Thoracic aorta (tissue), 2 donors: ENCODE data around the gene PITPNC1. TPM values are rescaled to one million over a fixed set of nuclear protein-coding genes. Genes with fewer than 3 reads are reported as not detected.

Experiments used
- ATAC-seq: fragments of 150-250 bp; one replicate; pipeline ENCODE4 v1.8.0; 2017; ENCODE audit warnings: low read depth; ENCODE audit not compliant: insufficient number of reproducible peaks, low FRiP score
- DNase-seq: peaks from one replicate; pipeline ENCODE4 v3.0.0-alpha.2; 2020; ENCODE audit warnings: low spot score
- H3K27ac ChIP-seq, 2 donors: fragments of 200-600 bp; sonication (generic); 1 replicate in 1 of 2; 2 replicates in 1 of 2; pipeline ENCODE4 v1.5.1; 2016; ENCODE audit warnings: mild to moderate bottlenecking in 2 of 2, moderate library complexity in 2 of 2
- H3K27me3 ChIP-seq: fragments of 200-600 bp; sonication (generic); replicated peaks from 2 replicates; pipeline ENCODE4 v1.6.0; 2016; ENCODE audit warnings: mild to moderate bottlenecking; ENCODE audit not compliant: insufficient read depth
- H3K36me3 ChIP-seq: fragments of 200-600 bp; sonication (generic); one replicate; pipeline ENCODE4 v1.5.1; 2016
- H3K4me1 ChIP-seq, 2 donors: fragments of 200-600 bp; sonication (generic); 1 replicate in 1 of 2; 2 replicates in 1 of 2; pipeline versions ENCODE4 v1.5.1 to v1.6.0; 2016; ENCODE audit warnings: low read depth in 2 of 2, mild to moderate bottlenecking in 1 of 2; ENCODE audit not compliant: control insufficient read depth in 1 of 2
- H3K4me3 ChIP-seq: fragments of 200-600 bp; sonication (generic); 2 replicates; pipeline ENCODE4 v1.5.1; 2016; ENCODE audit warnings: mild to moderate bottlenecking
- H3K9me3 ChIP-seq: fragments of 200-600 bp; sonication (generic); 2 replicates; pipeline ENCODE4 v1.5.1; 2016
- total RNA-seq, 2 donors: library from RNA; depleted of rRNA; stranded (reverse); fragments of >200 nt; gene quantifications; one replicate each; pipeline versions ENCODE4 v1.1.0 to v1.2.3, GENCODE V29; 2016
- TF ChIP-seq, protein P1 (sequence below): fragments of 200-600 bp; sonication (generic); IDR thresholded peaks from one replicate; pipeline ENCODE4 v1.5.1; 2019; ENCODE audit warnings: antibody characterized with exemption

PITPNC1 gene
- total RNA-seq, 2 donors from 2014 or later, result 8.4 to 28.8 TPM

DNA sequence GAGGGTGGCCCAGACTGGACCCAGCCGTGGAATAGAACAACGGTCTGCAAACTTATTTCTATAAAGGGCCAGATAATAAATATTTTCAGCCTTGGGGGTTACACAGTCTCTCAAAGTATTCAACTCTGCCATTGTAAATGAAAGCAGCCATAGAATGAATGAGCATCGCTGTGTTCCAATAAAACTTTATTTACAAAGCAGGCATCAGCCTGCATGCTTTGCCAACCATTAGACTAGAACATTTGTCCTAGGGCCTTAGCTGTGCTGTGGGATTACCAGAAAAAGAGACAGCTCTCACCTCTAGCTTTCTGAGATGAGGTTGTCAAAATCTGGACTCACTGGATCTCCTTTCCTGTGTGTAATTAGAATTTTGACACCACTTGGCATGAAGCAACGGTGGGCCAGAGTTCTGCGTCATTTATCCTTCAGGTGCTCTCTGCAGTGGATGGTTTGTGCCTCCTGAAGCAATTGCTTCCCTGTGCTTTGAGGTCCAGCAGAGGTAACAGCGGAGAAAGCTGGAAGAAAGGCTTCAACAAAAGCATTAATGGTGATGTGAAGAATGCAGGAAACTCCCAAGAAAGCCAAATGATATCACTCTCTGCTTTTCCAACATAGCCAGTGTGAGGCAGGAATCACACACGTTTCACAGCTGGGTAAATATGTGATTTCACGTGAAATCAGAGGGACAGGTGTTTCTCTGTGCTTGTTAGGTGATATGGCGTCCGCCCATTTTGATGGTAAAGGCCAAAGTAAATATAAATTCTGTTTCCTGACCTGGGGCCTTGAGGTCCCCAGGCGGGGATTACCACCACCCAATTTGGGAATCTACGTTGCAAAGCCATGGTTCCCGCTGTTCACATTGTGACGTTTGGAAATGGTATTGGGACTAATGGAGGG, 148.4 kb downstream of the PITPNC1 start:
- TF ChIP-seq, protein P1, sequence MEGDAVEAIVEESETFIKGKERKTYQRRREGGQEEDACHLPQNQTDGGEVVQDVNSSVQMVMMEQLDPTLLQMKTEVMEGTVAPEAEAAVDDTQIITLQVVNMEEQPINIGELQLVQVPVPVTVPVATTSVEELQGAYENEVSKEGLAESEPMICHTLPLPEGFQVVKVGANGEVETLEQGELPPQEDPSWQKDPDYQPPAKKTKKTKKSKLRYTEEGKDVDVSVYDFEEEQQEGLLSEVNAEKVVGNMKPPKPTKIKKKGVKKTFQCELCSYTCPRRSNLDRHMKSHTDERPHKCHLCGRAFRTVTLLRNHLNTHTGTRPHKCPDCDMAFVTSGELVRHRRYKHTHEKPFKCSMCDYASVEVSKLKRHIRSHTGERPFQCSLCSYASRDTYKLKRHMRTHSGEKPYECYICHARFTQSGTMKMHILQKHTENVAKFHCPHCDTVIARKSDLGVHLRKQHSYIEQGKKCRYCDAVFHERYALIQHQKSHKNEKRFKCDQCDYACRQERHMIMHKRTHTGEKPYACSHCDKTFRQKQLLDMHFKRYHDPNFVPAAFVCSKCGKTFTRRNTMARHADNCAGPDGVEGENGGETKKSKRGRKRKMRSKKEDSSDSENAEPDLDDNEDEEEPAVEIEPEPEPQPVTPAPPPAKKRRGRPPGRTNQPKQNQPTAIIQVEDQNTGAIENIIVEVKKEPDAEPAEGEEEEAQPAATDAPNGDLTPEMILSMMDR, result no peak
- no peak for ATAC-seq
- H3K27me3 ChIP-seq, result no peaks in the 10 kb centered on the region
- H3K4me1 ChIP-seq, result peaks cover 0 to 12% of the 10 kb centered on the region in 2 donors
- no peaks in the 10 kb centered on the region for H3K36me3 ChIP-seq
- no peak for DNase-seq
- H3K27ac ChIP-seq, result no peak overlapping the region
- no peaks in the 10 kb centered on the region for H3K9me3 ChIP-seq
- H3K4me3 ChIP-seq, result no peak overlapping the region

DNA sequence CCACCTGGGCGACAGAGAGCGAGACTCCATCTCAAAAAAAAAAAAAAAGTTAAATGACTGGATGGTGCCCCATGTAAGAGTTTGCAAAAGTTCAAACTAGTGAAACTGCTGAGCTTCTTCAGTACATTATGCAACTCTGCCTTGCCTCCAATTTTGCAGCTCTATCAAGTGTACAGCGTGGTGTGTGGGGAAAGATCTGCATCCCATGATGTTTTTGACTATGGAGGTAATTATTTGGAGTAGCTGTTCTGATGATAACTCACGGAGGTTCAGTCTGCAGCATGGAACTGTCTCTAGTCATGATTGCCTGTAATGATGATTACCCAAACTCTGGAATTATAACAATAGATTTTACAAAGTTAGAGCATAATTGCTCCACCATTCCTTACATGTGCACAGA, 149.6 kb downstream of the PITPNC1 start:
- Histone ChIP-seq H3K9me3 (no peaks in the 10 kb centered on the region), H3K27ac (no peak overlapping the region), H3K27me3 (no peaks in the 10 kb centered on the region), H3K4me3 (no peak overlapping the region), H3K4me1 (peaks cover 0 to 12% of the 10 kb centered on the region in 2 donors), H3K36me3 (no peaks in the 10 kb centered on the region)
- no peak for DNase-seq
- TF ChIP-seq, protein P1, result no peak
- no peak for ATAC-seq

DNA sequence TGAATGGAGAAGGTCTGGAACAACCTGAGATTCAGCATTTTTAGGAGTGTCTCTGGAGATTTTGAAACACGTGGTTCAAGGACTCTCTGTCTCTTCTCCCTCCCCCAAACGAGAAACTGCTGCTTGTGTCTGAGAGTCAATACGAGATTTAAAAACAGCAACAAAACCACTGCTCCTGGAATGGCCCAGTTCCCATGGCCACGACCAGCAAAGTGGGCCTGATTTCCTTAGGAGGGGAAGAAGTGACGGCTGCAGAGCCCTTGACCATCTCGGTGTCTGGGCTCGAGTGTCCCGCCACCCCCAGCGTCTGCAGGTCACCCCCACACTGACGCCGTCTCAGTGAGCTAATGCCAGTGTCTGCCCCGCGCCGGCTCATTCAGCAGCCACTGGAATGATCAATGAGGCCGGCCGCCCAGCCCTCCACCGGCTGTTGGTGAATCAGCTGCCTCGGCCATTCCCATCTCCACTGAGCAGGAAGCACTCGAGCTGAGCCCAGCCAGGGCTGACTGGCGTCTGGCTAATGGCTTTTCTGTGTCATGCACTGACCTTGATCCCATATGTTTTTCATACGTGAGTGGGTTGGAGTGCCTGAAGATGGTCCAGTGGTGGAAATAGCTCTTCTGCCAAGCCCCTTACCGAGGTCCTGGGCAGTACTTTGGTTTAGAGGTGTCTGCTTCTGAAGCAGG, 151.8 kb downstream of the PITPNC1 start:
- ATAC-seq (no peak), DNase-seq (peak; percentile 47)
- Histone ChIP-seq H3K9me3 (no peaks in the 10 kb centered on the region), H3K27ac (peak overlapping the region in 1 of 2 donors; percentile 8), H3K4me1 (peaks cover 0 to 12% of the 10 kb centered on the region in 2 donors), H3K36me3 (no peaks in the 10 kb centered on the region), H3K4me3 (peak overlapping the region; percentile 61), H3K27me3 (no peaks in the 10 kb centered on the region)
- TF ChIP-seq, protein P1, result no peak

DNA sequence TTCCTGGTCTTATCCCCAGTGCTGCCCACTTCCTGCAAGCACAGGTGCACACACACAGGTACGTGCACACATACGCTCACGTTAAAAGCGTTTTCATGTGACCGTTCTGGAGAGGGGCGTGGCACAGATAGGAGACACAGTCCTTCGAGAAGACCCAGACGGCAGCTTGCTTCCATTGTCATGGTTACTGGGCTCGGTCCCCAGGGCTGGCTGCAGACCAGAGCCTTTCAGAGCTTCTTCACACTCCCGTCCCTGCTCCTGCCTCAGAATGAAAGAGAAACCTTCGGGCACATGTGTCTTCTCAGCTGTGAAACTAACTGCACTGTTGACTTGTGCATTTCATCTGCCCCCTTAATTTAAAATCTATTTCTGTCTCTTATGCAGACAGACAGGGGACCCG, 154.2 kb downstream of the PITPNC1 start:
- TF ChIP-seq, protein P1, result no peak
- ATAC-seq, result no peak

DNA sequence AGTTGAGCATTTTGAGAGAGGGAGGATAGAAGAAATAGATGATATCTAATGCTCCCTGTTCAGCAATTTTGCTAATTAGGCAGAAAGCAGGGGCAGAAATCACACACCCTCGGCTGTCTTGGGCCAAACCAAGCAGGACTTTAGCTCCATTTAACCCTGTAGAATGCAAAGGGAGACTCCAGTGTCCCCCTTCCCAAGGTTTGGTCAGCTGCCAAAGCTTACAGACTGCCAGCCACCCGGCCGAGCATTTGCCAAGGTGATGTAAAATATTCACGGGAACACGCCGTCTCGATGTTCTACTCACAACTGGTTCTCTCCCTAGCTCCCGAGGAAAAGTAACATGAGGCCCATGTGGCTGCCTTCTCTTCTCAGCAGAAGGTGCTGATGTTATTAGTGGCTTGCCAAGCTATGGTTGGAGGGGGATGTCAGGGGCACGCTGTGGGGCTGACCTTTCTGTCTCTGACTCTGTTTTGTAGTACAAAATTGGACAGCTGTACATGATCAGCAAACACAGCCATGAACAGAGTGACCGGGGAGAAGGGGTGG, 155.3 kb downstream of the PITPNC1 start:
- Histone ChIP-seq H3K27me3 (no peaks in the 10 kb centered on the region), H3K9me3 (no peaks in the 10 kb centered on the region), H3K4me3 (no peak overlapping the region), H3K4me1 (peaks cover 0 to 12% of the 10 kb centered on the region in 2 donors), H3K36me3 (no peaks in the 10 kb centered on the region), H3K27ac (no peak overlapping the region)
- TF ChIP-seq, protein P1, result no peak
- DNase-seq (no peak), ATAC-seq (no peak)

More for the DNA sequence above, 154.2 kb downstream of the PITPNC1 start:
- Histone ChIP-seq H3K9me3 (no peaks in the 10 kb centered on the region), H3K4me3 (no peak overlapping the region), H3K27me3 (no peaks in the 10 kb centered on the region), H3K27ac (no peak overlapping the region), H3K4me1 (peaks cover 0 to 12% of the 10 kb centered on the region in 2 donors), H3K36me3 (no peaks in the 10 kb centered on the region)
- DNase-seq, result no peak
